Spleen (tissue), 11 donors: ENCODE data around the gene MAP2K5. TPM values are rescaled to one million over a fixed set of nuclear protein-coding genes. Genes with fewer than 3 reads are reported as not detected.

Experiments
- DNase-seq: peaks from one replicate; pipeline ENCODE4 v3.0.0-alpha.2; 2020
- H3K27ac ChIP-seq, 8 donors: fragments of 200-600 bp; sonication (generic) in 7 of 8; 1 replicate in 4 of 8; 2 replicates in 4 of 8; pipeline versions ENCODE4 v1.5.0 to v1.8.0; 2016 to 2021; ENCODE audit warnings: inconsistent platforms in 4 of 8, mild to moderate bottlenecking in 4 of 8, moderate library complexity in 1 of 8
- H3K27me3 ChIP-seq, 7 donors: fragments of 200-600 bp; sonication (generic) in 6 of 7; replicated peaks in 1 of 7; 1 replicate in 4 of 7; 2 replicates in 3 of 7; pipeline versions ENCODE4 v1.5.0 to v1.8.0; 2016 to 2021; ENCODE audit warnings: inconsistent platforms in 3 of 7, mild to moderate bottlenecking in 1 of 7
- H3K36me3 ChIP-seq, 6 donors: fragments of 200-600 bp; sonication (generic) in 5 of 6; 1 replicate in 4 of 6; 2 replicates in 2 of 6; pipeline versions ENCODE4 v1.5.0 to v1.8.0; 2016 to 2021; ENCODE audit warnings: inconsistent platforms in 2 of 6
- H3K4me1 ChIP-seq, 6 donors: fragments of 200-600 bp; sonication (generic) in 5 of 6; 1 replicate in 3 of 6; 2 replicates in 3 of 6; pipeline versions ENCODE4 v1.5.0 to v1.8.0; 2016 to 2021; ENCODE audit warnings: inconsistent platforms in 3 of 6
- H3K4me3 ChIP-seq, 8 donors: fragments of 200-600 bp; sonication (generic) in 7 of 8; 1 replicate in 4 of 8; 2 replicates in 4 of 8; pipeline versions ENCODE4 v1.5.0 to v1.8.0; 2016 to 2021; ENCODE audit warnings: inconsistent platforms in 4 of 8, mild to moderate bottlenecking in 4 of 8, moderate library complexity in 2 of 8
- H3K9me3 ChIP-seq, 8 donors: fragments of 200-600 bp; sonication (generic) in 7 of 8; 1 replicate in 4 of 8; 2 replicates in 4 of 8; pipeline versions ENCODE4 v1.5.0 to v1.8.0; 2016 to 2021; ENCODE audit warnings: inconsistent platforms in 4 of 8
- CTCF ChIP-seq, 11 experiments: fragments of 200-600 bp in 7 of 11; fragments of 450-650 bp in 4 of 11; sonication (generic) in 4 of 11; IDR thresholded peaks in 8 of 11; conservative IDR thresholded peaks in 3 of 11; 1 replicate in 7 of 11; 2 replicates in 4 of 11; pipeline versions ENCODE4 v1.4.0 to v1.8.0; 2016 to 2021; ENCODE audit warnings: antibody characterized with exemption in 11 of 11, inconsistent platforms in 4 of 11, mild to moderate bottlenecking in 1 of 11
- POLR2A ChIP-seq, 3 donors: fragments of 450-650 bp; IDR thresholded peaks; one replicate each; pipeline ENCODE4 v1.5.1; 2017; ENCODE audit warnings: antibody characterized with exemption in 3 of 3, mild to moderate bottlenecking in 1 of 3
- POLR2AphosphoS5 ChIP-seq, 3 donors: sonication (generic); formaldehyde crosslinking; IDR thresholded peaks; one replicate each; pipeline ENCODE4 v1.5.1; 2017; ENCODE audit warnings: antibody characterized with exemption in 3 of 3
- WGBS, 5 donors: extraction: QIAGEN DNeasy Blood & Tissue Kit in 3 of 5; methylation state at CpG; one replicate each; pipeline versions ENCODE4 v1.1.5 to v1.1.7; 2013 to 2018; 5-methylcytosine and 5-hydroxymethylcytosine counted together
- intact Hi-C: fragments of 100-400 bp; cut with DNase I; formaldehyde crosslinking; loops from one replicate; pipeline ENCODE4 v1.15.0; 2023; ENCODE audit warnings: low total_unique reads
- polyA plus RNA-seq, 3 donors: library from polyadenylated mRNA; stranded (reverse); fragments of 200-250 nt; gene quantifications; one replicate each; pipeline ENCODE4 v1.2.1, GENCODE V29; 2013
- total RNA-seq, 7 donors: library from RNA; depleted of rRNA in 3 of 7; stranded (reverse); fragments of >200 nt in 3 of 7; fragmentation: NEBNext Ultra II Directional in 4 of 7; extraction: Animal tissue kit (Norgen Biotek cat#: 25700) in 4 of 7; gene quantifications; one replicate each; pipeline versions ENCODE4 v1.1.0 to v1.2.1, GENCODE V29; 2016 to 2021
- donor health status: healthy with polysubstance abuse.
- donor health status: DM: no; HTN: no; CAD: no; lungs with moderate emphysema.
- donor health status: DM: no; HTN: no; CAD: no.
- donor health status: Bipolar disorder and iron deficiency.
- donor health status: healthy.
- donor health status: DM: no; HTN: no; CAD: no.
- donor health status: DM: yes; HTN: yes; CAD: no.

MAP2K5 gene
- total and polyA plus RNA-seq, 10 donors: 8.4 to 30.4 (median 14.6) TPM

DNA sequence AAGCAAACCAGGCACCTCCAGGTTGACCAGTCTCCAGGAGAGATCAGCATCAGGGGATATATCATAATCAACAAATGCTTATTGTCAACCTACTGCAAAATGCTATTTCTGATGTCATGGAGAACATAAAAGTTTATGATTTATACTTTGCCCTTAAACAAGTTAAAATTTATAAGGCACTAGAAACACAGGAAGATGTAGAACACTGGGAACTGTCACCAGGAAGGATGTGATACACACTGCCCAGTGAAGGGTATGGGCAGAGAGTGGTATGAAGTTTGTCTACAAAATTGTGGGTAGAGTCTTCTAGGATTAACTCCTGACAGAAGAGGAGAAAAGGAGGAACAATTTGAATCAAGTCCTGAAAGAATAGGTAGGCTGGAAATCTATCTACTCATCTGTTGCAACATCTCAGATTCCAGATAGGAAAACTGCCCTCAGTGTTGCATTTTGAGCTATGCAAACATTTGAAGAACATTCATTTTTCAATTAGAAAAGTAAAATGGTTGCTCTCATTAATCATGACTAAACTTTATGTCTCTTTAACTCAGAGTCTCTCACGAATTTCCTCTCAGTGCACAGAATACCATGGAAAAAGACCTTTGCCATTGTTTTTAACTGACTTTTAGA, 176.9 kb downstream of the MAP2K5 start:
- H3K27ac ChIP-seq: no peak overlapping the region
- no peak for DNase-seq
- intact Hi-C loops: no loop called here
- TF ChIP-seq POLR2A (IDR thresholded peaks at IDR 0.05) (no peak), POLR2AphosphoS5 (IDR thresholded peaks at IDR 0.05) (no peak)
- no peaks in the 10 kb centered on the region for H3K27me3 ChIP-seq
- H3K4me1 ChIP-seq: peaks cover 0 to 8% (median 0%) of the 10 kb centered on the region in 6 donors
- no peak overlapping the region for H3K4me3 ChIP-seq
- peaks cover 0 to 13% (median 0%) of the 10 kb centered on the region in 6 donors for H3K36me3 ChIP-seq
- WGBS, 5 donors: 68 to 76% (median 69%) methylated on average over 1 of the region's 1 CpG
- no peaks in the 10 kb centered on the region for H3K9me3 ChIP-seq

DNA sequence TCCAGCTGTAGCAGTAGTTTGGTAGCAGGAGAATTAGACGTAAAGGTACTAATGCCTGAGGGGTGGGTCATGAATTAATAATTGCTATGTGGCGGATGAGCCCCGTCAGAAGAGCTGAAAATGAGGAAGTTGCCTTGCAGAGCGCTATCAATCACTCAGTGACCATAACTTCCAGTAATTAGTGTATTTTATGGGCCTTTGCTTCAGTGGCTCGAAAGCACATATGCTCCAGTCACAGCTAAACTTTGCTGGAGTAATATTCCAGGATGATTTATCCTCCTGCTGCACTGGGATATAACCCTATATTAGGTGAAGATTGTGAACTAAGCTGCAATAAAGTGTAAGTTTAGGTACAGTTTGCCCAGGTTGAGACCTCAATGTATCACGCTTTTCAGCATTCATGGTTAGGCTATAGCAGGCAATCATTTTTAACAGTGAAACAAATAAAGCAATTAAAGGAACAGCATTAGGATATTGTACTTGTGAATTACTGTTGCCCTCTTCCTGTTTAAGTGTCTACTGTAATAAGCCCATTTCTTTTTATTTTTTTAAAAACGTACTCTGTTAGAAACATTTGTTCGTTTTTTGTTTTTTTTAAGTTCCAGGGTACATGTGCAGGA, 178.2 kb downstream of the MAP2K5 start:
- H3K9me3 ChIP-seq: no peaks in the 10 kb centered on the region
- intact Hi-C loops: no loop called here
- peaks cover 0 to 8% (median 0%) of the 10 kb centered on the region in 6 donors for H3K4me1 ChIP-seq
- peaks cover 0 to 9% (median 0%) of the 10 kb centered on the region in 6 donors for H3K36me3 ChIP-seq
- no peak for TF ChIP-seq POLR2AphosphoS5 (IDR thresholded peaks at IDR 0.05)
- no peak for TF ChIP-seq POLR2A (IDR thresholded peaks at IDR 0.05)
- no peak for TF ChIP-seq CTCF (IDR thresholded peaks at IDR 0.05 in 8 of 11, conservative IDR thresholded peaks at IDR 0.05 in 3 of 11)
- H3K4me3 ChIP-seq: no peak overlapping the region
- DNase-seq: no peak
- WGBS, 5 donors: 46 to 72% (median 64%) methylated on average over 8 of the region's 8 CpGs
- H3K27ac ChIP-seq: no peak overlapping the region
- H3K27me3 ChIP-seq: no peaks in the 10 kb centered on the region

GRCh38 chr15:67722030-67722817, 179.7 kb downstream of the MAP2K5 start:
- no peak overlapping the region for H3K27ac ChIP-seq
- DNase-seq: no peak
- no peak overlapping the region for H3K4me3 ChIP-seq
- H3K9me3 ChIP-seq: no peaks in the 10 kb centered on the region
- H3K4me1 ChIP-seq: peaks cover 0 to 8% (median 0%) of the 10 kb centered on the region in 6 donors
- no peaks in the 10 kb centered on the region for H3K27me3 ChIP-seq
- intact Hi-C loops: no loop called here
- peaks cover 0 to 9% (median 0%) of the 10 kb centered on the region in 6 donors for H3K36me3 ChIP-seq
- 93 to 98% (median 94%) methylated on average over 5 of the region's 5 CpGs for WGBS, 5 donors
- TF ChIP-seq CTCF (IDR thresholded peaks at IDR 0.05 in 8 of 11, conservative IDR thresholded peaks at IDR 0.05 in 3 of 11) (no peak), POLR2AphosphoS5 (IDR thresholded peaks at IDR 0.05) (no peak), POLR2A (IDR thresholded peaks at IDR 0.05) (no peak)

GRCh38 chr15:67723294-67724024, 181.0 kb downstream of the MAP2K5 start:
- Histone ChIP-seq H3K27me3 (no peaks in the 10 kb centered on the region), H3K9me3 (no peaks in the 10 kb centered on the region), H3K36me3 (peaks cover 0 to 9% (median 0%) of the 10 kb centered on the region in 6 donors), H3K4me1 (peaks cover 0 to 8% (median 0%) of the 10 kb centered on the region in 6 donors), H3K27ac (no peak overlapping the region), H3K4me3 (no peak overlapping the region)
- no peak for DNase-seq
- TF ChIP-seq CTCF (IDR thresholded peaks at IDR 0.05 in 8 of 11, conservative IDR thresholded peaks at IDR 0.05 in 3 of 11) (no peak), POLR2AphosphoS5 (IDR thresholded peaks at IDR 0.05) (no peak), POLR2A (IDR thresholded peaks at IDR 0.05) (no peak)
- 81 to 87% (median 87%) methylated on average over 4 of the region's 4 CpGs for WGBS, 5 donors
- intact Hi-C loops: no loop called here
